ENCODE results near the gene RNU6-1.

RNU6-1 gene

GRCh38 chr15:67801142-67801541 lies 38.7 kb downstream of the RNU6-1 start:
- no peak for DNase-seq (ENCODE audit: low spot score)

- DNase-seq (ENCODE audit: low spot score), result no peak
These were observed 40.0 kb downstream of the RNU6-1 start for GRCh38 chr15:67799801-67800205.

DNA sequence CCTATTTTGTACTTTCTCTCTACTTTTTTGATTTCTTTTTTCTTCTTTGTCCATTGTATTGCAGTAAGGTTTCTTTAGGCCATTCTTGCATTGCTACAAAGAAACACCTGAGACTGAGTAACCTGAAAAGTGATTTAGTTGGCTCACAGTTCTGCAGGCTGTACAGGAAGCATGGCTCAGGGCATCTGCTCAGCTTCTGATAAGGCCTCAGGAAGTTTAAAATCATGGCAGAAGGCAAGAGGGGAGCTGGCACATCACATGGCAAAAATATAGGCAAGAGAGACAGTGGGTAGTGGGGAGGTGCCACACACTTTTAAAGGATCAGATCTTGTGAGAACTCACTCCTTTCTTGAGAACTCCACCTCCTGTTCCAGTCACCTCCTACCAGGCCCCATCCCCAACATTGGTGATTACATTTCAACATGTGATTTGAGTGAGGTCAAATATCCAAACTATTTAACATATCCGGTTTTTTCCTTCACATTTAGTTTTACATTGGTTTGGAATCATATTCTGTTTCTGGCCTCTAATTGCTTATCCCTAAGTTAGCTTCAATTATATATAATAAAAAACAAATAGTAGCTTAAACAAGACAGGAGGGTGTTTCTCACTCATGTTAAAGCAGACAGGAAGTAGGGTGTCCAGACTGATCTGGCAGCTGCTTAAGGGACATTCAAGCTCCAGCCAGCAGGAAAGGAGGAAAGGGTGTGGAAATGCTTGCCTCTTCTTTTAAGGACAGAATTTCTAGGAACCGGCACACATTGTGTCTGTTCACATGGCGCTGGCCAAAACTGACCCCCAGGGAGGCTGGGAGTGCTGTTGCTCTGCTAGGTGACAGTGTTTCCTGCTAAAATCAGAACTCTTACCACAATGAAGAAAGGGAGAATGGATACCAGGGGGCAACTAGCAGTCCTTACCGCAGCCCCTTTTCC lies 43.4 kb downstream of the RNU6-1 start:
- DNase-seq (ENCODE audit: low spot score), result no peak

- no peak for DNase-seq (ENCODE audit: low spot score)
These were observed 44.8 kb downstream of the RNU6-1 start for GRCh38 chr15:67794832-67795574.

DNA sequence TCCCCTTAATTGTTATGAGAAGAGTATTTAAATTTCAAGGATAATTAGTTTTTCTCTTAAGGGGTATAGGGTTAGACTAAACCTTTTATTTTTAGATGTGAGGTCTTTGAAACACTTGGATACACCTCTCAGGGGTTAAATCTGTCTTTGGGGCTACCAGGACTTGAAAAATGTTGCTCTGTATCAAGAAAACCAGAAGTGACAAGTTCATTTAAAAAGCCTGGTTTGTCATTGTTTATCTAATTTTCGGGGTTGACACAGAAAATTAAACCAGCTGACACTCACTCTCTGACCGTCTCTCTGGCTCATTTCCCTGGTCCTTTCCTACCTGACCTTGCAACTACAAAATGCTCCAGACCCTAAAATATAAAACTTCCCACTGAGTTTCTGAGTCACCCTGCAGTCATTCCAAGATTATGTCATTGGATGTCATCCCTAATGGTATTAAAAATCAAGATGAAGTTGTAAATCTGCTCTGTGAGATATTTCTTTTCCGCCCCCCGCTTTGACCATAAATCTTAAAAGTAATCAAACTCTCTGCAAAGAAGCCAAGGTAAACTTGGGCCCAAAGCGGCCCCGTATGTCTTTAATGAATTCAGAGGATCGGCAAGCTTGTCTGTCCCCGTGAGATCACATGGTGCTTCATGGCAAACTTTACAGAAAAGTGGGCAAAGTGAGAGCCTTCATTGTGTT lies 47.4 kb downstream of the RNU6-1 start:
- no peak for DNase-seq (ENCODE audit: low spot score)

DNA sequence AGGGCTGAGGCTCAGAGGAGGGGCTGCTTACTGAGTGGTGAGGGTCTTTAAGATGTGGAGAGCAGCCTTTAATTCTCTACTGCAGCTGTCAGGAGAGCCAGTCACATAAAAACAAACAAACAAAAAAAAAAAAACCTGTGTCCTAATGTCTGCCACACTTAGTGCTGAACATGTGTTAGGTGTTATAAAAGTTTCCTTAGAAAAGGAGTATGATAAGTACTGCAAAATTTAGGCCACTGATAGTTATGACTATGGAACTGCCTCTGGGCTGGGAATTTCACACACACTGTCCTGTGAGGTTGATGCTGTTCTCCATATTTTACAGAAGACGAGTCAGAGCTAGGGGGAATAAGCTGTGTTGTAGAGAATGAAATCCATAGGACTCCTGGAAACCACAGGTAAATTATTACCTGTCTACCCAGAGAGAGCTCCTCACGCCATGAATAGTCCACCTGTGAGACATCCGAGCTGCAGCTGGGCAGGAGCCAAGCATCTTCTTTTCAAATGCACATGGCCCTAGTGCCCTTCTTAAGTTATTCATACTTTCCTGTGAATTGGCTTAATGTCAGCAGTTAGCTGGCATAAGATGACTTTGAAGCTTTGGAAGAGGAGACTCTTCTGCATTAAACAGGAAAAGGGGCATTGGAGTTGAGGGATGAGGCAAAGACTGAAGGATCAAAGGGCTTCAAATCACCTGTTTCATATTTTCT lies 49.1 kb downstream of the RNU6-1 start:
- DNase-seq (ENCODE audit: low spot score), result no peak
